Measurements from ENCODE around the gene CNOT2.

The CNOT2 gene

GRCh38 chr12:70252832-70253231 lies 9.6 kb downstream of the CNOT2 start:
- DNase-seq, result no peak

- DNase-seq, result no peak
These were observed 11.0 kb downstream of the CNOT2 start for GRCh38 chr12:70254225-70254624.

GRCh38 chr12:70254846-70255245 lies 11.6 kb downstream of the CNOT2 start:
- DNase-seq, result no peak

GRCh38 chr12:70255311-70255710 lies 12.1 kb downstream of the CNOT2 start:
- no peak for DNase-seq

- no peak for DNase-seq
These were observed 15.6 kb downstream of the CNOT2 start for GRCh38 chr12:70258605-70259403.

GRCh38 chr12:70260646-70261045 lies 17.4 kb downstream of the CNOT2 start:
- no peak for DNase-seq

- no peak for DNase-seq
These were observed 21.0 kb downstream of the CNOT2 start for GRCh38 chr12:70264067-70264867.

- DNase-seq, result no peak
These were observed 21.9 kb downstream of the CNOT2 start for GRCh38 chr12:70265132-70265531.

GRCh38 chr12:70267550-70267949 lies 24.3 kb downstream of the CNOT2 start:
- DNase-seq, result no peak

GRCh38 chr12:70268972-70269371 lies 25.7 kb downstream of the CNOT2 start:
- DNase-seq, result no peak

- no peak for DNase-seq
These were observed 26.9 kb downstream of the CNOT2 start for GRCh38 chr12:70270108-70270507.

- no peak for DNase-seq
These were observed 27.8 kb downstream of the CNOT2 start for GRCh38 chr12:70271025-70271424.

GRCh38 chr12:70272510-70272909 lies 29.3 kb downstream of the CNOT2 start:
- no peak for DNase-seq

GRCh38 chr12:70275045-70275444 lies 31.8 kb downstream of the CNOT2 start:
- DNase-seq, result no peak

GRCh38 chr12:70277973-70278372 lies 34.7 kb downstream of the CNOT2 start:
- no peak for DNase-seq

GRCh38 chr12:70278945-70279344 lies 35.7 kb downstream of the CNOT2 start:
- DNase-seq, result no peak

- DNase-seq, result no peak
These were observed 40.0 kb downstream of the CNOT2 start for GRCh38 chr12:70283232-70283631.

- DNase-seq, result no peak
These were observed 45.6 kb downstream of the CNOT2 start for GRCh38 chr12:70288817-70289216.

- no peak for DNase-seq
These were observed 46.9 kb downstream of the CNOT2 start for GRCh38 chr12:70290116-70290515.

- no peak for DNase-seq
These were observed 49.0 kb downstream of the CNOT2 start for GRCh38 chr12:70292017-70292776.

GRCh38 chr12:70304684-70305555 lies 61.7 kb downstream of the CNOT2 start:
- DNase-seq, result peak; percentile 22

- DNase-seq, result no peak
These were observed 62.6 kb downstream of the CNOT2 start for GRCh38 chr12:70305794-70306193.

All from activated CD8-positive, alpha-beta memory T cell treated with anti-CD3 and anti-CD28 coated beads, Interleukin-2, amount 50 U/mL, for 4 hours (primary cell).